Type B pancreatic cell (in vitro differentiated cells): Measurements from ENCODE around the gene ZNF202. TPM values are rescaled to one million over a fixed set of nuclear protein-coding genes. Genes with fewer than 3 reads are reported as not detected.
A peak's percentile ranks its signal among the peaks of the same experiment; 100 is the strongest.
"Not testable (repeated sequence)": the region's sequence is repeated elsewhere in the genome, so short reads cannot be mapped to it uniquely, and the experiment has no call there.

Source experiments
- DNase-seq: peaks from one replicate; pipeline ENCODE4 v3.0.0; 2021; ENCODE audit warnings: mixed read lengths; ENCODE audit not compliant: unreplicated experiment; ENCODE audit errors: extremely low spot score
- H3K27ac Mint-ChIP-seq: 2 replicates; pipeline ENCODE4 v1.8.0; 2021; ENCODE audit warnings: mild to moderate bottlenecking, mixed read lengths
- H3K27me3 Mint-ChIP-seq: 2 replicates; pipeline ENCODE4 v1.8.0; 2021; ENCODE audit warnings: mixed read lengths
- H3K36me3 Mint-ChIP-seq: 2 replicates; pipeline ENCODE4 v1.8.0; 2021; ENCODE audit warnings: mixed read lengths
- H3K4me1 Mint-ChIP-seq: one replicate; pipeline ENCODE4 v1.8.0; 2021; ENCODE audit warnings: mixed read lengths; ENCODE audit not compliant: unreplicated experiment
- H3K4me3 Mint-ChIP-seq: 2 replicates; pipeline ENCODE4 v1.8.0; 2021; ENCODE audit warnings: mild to moderate bottlenecking, mixed read lengths
- H3K9me3 Mint-ChIP-seq: 2 replicates; pipeline ENCODE4 v1.8.0; 2021; ENCODE audit warnings: mixed read lengths
- total RNA-seq: library from RNA; stranded (reverse); gene quantifications from 2 replicates; pipeline ENCODE4 v1.2.1, GENCODE V29; 2021; ENCODE audit warnings: low replicate concordance
- TF ChIP-seq, protein P1 (sequence below): fragments of 200-600 bp; sonication (generic); conservative IDR thresholded peaks from 2 replicates; pipeline ENCODE4 v1.5.0; 2021; ENCODE audit warnings: antibody characterized with exemption, mild to moderate bottlenecking

The ZNF202 gene
- total RNA-seq, 1 donor from 2014 or later: 20.5 TPM

- Mint-ChIP-seq H3K9me3 (no peaks in the 10 kb centered on the region), H3K27ac (no peak overlapping the region), H3K4me3 (no peak overlapping the region), H3K4me1 (no peaks in the 10 kb centered on the region), H3K27me3 (peaks cover 27% of the 10 kb centered on the region), H3K36me3 (peaks cover 5% of the 10 kb centered on the region)
- TF ChIP-seq, protein P1, sequence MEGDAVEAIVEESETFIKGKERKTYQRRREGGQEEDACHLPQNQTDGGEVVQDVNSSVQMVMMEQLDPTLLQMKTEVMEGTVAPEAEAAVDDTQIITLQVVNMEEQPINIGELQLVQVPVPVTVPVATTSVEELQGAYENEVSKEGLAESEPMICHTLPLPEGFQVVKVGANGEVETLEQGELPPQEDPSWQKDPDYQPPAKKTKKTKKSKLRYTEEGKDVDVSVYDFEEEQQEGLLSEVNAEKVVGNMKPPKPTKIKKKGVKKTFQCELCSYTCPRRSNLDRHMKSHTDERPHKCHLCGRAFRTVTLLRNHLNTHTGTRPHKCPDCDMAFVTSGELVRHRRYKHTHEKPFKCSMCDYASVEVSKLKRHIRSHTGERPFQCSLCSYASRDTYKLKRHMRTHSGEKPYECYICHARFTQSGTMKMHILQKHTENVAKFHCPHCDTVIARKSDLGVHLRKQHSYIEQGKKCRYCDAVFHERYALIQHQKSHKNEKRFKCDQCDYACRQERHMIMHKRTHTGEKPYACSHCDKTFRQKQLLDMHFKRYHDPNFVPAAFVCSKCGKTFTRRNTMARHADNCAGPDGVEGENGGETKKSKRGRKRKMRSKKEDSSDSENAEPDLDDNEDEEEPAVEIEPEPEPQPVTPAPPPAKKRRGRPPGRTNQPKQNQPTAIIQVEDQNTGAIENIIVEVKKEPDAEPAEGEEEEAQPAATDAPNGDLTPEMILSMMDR: no peak
- DNase-seq: no peak
These were observed 23.0 kb downstream of the ZNF202 start for GRCh38 chr11:123718469-123718868.

DNA sequence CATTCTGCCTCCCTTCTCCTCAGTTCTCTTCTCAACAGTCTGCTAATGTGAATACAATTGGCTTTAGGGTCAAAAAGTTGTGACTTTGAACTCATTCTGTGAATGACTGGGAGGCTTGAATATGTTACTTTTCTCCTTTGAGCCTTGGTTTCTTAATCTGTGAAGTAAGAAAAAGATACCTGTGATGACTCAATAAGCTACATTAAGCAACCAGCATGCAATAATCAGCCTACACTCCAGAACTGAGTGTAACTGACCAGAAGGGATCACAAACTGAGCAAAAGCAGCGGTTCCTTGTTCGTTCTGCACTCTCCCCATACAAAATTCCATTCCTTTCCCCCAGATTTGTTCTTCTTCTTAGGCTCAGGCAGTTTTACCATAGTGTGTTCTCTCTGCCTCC lies 23.4 kb downstream of the ZNF202 start:
- Mint-ChIP-seq H3K9me3 (no peaks in the 10 kb centered on the region), H3K4me1 (no peaks in the 10 kb centered on the region), H3K27me3 (peaks cover 29% of the 10 kb centered on the region), H3K36me3 (peaks cover 1% of the 10 kb centered on the region), H3K4me3 (no peak overlapping the region), H3K27ac (no peak overlapping the region)
- no peak for DNase-seq
- TF ChIP-seq, protein P1: no peak

DNA sequence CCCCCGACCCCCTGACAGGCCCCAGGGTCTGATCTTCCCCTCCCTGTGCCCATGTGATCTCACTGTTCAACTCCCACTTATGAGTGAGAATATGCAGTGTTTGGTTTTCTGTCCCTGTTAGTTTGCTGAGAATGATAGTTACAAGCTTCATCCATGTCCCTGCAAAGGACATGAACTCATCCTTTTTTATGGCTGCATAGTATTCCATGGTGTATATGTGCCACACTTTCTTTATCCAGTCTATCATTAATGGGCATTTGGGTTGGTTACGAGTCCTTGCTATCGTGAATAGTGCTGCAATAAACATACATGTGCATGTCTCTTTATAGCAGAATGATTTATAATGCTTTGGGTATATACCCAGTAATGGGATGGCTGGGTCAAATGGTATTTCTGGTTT lies 28.8 kb downstream of the ZNF202 start:
- peaks cover 32% of the 10 kb centered on the region for H3K27me3 Mint-ChIP-seq
- H3K36me3 Mint-ChIP-seq, H3K9me3 Mint-ChIP-seq, DNase-seq, H3K27ac Mint-ChIP-seq, H3K4me3 Mint-ChIP-seq, H3K4me1 Mint-ChIP-seq: not testable (repeated sequence)

DNA sequence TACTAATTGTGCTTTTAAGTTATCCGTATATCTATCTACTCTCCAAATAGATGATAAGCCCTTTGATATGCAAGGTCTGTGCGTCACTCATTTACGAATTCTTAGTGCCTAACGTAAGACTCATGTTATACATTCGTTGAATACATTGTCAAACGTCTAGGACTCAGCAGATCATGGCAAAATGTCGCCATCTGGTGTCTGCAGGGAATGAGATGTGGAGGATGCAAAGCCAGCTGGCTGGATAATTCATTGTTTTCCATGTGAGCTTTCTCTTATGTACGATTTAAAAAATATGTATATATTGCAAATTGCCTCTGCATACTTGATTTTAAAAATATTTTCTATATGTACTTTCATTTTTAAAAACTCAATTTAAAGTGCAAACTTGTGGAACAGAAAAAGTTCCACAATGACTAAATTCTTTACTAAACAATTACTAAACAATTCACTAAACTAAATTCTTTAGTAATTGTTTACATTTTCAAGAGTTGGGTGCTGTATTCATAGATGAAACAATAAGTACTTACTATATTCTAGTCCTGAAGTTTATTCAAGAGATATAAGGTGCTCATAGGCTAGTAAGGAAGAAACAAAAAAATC lies 33.8 kb downstream of the ZNF202 start:
- TF ChIP-seq, protein P1: peak; percentile 89
- Mint-ChIP-seq H3K27me3 (peaks cover 6% of the 10 kb centered on the region), H3K4me3 (no peak overlapping the region), H3K27ac (no peak overlapping the region), H3K9me3 (no peaks in the 10 kb centered on the region), H3K4me1 (peaks cover 3% of the 10 kb centered on the region), H3K36me3 (no peaks in the 10 kb centered on the region)
- DNase-seq: no peak

GRCh38 chr11:123707206-123707605 lies 34.3 kb downstream of the ZNF202 start:
- H3K27ac Mint-ChIP-seq: no peak overlapping the region
- TF ChIP-seq, protein P1: no peak
- no peaks in the 10 kb centered on the region for H3K9me3 Mint-ChIP-seq
- DNase-seq: no peak
- no peak overlapping the region for H3K4me3 Mint-ChIP-seq
- peaks cover 6% of the 10 kb centered on the region for H3K27me3 Mint-ChIP-seq
- H3K4me1 Mint-ChIP-seq: peaks cover 3% of the 10 kb centered on the region
- H3K36me3 Mint-ChIP-seq: no peaks in the 10 kb centered on the region

DNA sequence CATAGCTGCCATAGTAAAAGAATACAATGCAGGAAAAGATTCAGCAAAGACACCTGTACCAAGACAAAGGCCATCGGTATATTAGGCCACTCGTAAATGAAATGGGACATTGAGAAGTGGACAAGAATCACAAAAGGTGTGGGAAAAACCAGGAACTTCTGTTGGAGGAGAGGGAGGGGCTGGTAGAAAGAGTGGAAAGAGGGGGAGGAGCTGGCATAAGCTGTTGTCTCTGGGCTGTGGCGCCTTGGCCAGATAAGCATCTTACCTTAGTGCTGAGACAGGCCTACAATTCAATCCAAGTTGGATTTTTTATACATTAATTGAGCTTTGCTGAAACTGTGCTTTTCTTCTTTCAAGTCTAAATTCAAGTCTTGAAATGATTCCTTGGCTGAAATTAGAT lies 37.1 kb downstream of the ZNF202 start:
- no peak for DNase-seq
- H3K27ac Mint-ChIP-seq: no peak overlapping the region
- H3K36me3 Mint-ChIP-seq: no peaks in the 10 kb centered on the region
- peaks cover 3% of the 10 kb centered on the region for H3K27me3 Mint-ChIP-seq
- H3K9me3 Mint-ChIP-seq: no peaks in the 10 kb centered on the region
- H3K4me1 Mint-ChIP-seq: peaks cover 3% of the 10 kb centered on the region
- no peak overlapping the region for H3K4me3 Mint-ChIP-seq
- TF ChIP-seq, protein P1: no peak
